ENCODE results near the gene ATG10.
A peak's percentile ranks its signal among the peaks of the same experiment; 100 is the strongest.

ATG10 gene

GRCh38 chr5:82142217-82142841 is 170.5 kb downstream of the ATG10 start:
- DNase-seq, result no peak

- DNase-seq, result no peak
Measured at GRCh38 chr5:82142928-82143577, 171.2 kb downstream of the ATG10 start.

GRCh38 chr5:82147860-82148573 is 176.2 kb downstream of the ATG10 start:
- DNase-seq, result no peak

- no peak for DNase-seq
Measured at GRCh38 chr5:82149434-82149833, 177.6 kb downstream of the ATG10 start.

GRCh38 chr5:82150559-82150958 is 178.7 kb downstream of the ATG10 start:
- DNase-seq, result no peak

GRCh38 chr5:82151204-82151603 is 179.4 kb downstream of the ATG10 start:
- no peak for DNase-seq

- peak; percentile 55 for DNase-seq
Measured at GRCh38 chr5:82151662-82152061, 179.8 kb downstream of the ATG10 start.

GRCh38 chr5:82152978-82153481 is 181.2 kb downstream of the ATG10 start:
- no peak for DNase-seq

DNA sequence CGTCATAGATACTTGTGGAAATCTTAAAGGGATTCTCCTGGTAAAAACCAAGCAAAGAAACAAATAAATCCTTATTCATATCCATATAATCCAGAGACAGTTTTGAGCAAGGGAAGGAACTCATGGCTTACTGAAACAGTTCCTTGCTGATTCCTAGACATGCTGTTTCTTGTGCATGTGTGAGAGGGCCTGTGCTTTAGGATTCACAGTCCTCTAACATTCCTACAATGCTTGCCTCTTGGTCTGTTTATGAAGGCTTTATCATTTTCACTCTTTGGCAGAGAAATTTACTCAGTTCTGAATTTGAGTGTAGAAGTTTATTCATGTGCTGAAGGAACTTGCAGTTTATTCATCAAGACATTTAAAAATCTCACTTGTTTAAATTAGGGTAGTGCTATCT is 183.0 kb downstream of the ATG10 start:
- DNase-seq, result no peak

- no peak for DNase-seq
Measured at GRCh38 chr5:82155305-82155704, 183.5 kb downstream of the ATG10 start.

- DNase-seq, result no peak
Measured at GRCh38 chr5:82156874-82157273, 185.1 kb downstream of the ATG10 start.

DNA sequence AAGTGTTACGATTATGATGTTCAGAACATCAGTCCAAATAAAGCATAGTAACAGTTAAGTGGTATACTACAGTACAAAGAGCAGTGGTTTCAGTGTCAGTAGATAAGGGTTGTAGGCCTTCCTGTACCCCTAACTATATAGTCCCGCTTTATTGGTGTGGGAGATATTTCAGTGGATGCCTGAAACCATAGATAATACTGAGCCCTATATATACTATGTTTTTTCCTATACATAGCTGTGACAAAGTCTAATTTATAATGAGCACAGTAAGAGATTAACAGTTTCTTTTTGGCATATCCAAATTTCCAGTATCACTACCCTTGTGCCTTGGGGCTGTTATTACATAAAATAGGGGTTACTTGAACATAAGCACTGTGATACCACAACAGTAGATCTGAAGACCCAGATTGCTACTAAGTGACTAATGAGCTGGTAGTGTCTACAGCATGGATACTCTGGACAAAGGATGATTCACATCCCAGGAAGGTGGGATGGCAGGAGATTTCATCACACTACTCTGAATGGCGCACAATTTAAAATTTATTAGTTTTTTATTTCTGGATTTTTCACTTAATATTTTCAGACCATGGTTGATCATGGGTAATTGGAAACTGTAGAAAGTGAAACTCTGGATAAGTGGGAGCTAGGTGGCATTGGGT is 187.1 kb downstream of the ATG10 start:
- peak; percentile 63 for DNase-seq

GRCh38 chr5:82160948-82161347 is 189.1 kb downstream of the ATG10 start:
- no peak for DNase-seq

DNA sequence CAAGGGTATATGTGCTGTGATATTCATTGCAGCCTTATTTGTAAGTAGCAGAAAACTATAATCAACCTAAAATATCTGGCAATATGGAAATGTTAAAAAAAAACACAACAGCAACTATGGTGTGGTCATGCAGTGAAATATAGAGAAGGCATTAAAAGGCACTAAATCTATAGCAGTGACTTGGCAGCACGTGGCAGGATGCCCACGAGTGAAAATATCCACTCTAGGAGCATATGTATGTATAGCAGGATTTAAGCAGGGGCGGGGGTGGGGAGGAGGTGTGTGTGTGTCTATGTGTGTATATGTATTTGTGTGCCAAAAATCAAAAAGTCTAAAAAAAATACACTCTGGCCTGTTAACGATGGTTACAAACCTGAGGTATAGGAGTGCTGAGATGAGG is 190.8 kb downstream of the ATG10 start:
- no peak for DNase-seq

DNA sequence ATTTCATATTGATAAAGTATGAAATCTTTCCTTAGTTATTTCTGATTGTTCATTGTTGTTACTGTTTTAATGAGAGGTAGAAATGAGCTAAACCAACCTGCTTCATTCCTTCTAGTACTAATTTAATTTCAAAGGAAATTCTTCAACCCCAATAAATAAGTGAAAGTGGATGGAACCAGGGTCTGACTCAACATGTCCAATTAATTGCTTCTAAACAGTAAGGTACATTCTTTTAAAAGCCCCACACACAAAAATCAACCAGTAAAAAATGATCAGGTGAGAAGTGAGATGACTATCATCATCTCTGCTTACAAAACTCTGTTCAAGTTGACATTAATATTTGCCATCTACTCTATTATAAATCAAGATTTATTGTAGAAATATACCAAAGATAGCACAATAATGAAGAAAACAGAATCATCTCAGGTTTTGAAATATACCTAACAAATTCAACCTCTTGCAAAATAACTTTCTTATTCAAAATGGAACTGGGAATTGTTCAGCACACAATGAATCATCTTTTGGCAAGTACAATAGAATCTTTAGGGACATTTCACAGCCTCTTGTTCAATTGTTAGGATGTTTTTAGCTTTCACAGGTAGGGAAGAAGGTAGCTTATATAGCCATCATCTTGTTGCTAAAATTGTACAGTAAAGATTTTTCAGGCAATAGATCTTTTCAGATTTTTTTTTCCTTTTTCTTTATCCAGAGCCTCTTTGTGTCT is 191.8 kb downstream of the ATG10 start:
- peak; percentile 80 for DNase-seq

- DNase-seq, result peak; percentile 75
Measured at GRCh38 chr5:82164176-82164976, 192.6 kb downstream of the ATG10 start.

- DNase-seq, result no peak
Measured at GRCh38 chr5:82164977-82165713, 193.3 kb downstream of the ATG10 start.

DNA sequence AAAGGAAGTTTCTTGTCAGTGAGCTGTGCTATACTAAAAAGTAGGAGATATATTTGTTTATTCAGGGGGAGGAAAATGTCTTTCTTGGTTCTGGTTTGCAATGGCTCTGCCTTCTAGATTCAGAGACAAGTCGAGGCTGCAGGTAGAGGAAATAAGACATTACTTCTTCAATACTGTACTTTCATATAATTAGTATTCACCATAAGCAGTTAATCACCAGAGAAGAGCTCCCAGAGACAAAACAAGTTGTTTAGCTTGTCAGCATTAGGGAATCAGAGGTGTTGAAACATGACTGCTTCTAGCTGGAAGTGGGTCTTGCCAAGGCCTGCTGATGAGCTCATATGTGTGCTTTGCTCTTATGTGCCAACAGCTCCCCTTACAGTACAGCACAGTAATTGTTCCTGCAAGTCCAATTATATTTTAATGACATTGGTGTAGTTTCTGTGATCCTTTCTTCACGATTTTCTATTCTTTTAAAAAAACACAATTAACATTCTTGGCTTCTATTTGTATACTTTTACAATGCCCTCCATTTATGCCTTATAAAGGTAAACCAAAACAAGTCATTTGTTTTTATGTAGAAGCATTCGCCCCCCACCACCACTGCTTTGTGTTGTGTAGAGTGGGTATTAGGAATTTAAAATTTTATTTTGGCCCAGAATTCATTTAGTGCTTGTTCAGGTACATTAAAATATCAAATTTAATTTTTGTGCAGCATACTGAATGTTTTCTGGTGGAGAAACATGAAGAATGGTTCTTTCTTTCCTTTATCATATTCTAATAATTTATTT is 194.1 kb downstream of the ATG10 start:
- peak; percentile 85 for DNase-seq

GRCh38 chr5:82167372-82167935 is 195.6 kb downstream of the ATG10 start:
- no peak for DNase-seq

GRCh38 chr5:82168294-82168693 is 196.5 kb downstream of the ATG10 start:
- DNase-seq, result no peak

All from kidney glomerular epithelial cell (primary cell).